Tibial nerve (tissue), 3 donors: ENCODE measurements around the gene ATP5ME.

Source experiments
- CTCF ChIP-seq, 5 experiments: fragments of 200-600 bp in 3 of 5; fragments of 450-650 bp in 2 of 5; sonication (generic) in 3 of 5; IDR thresholded peaks; one replicate each; pipeline ENCODE4 v1.5.1; 2016 to 2019; ENCODE audit warnings: antibody characterized with exemption in 5 of 5, mild to moderate bottlenecking in 3 of 5, moderate library complexity in 2 of 5
- POLR2A ChIP-seq, 2 donors: fragments of 450-650 bp; IDR thresholded peaks; one replicate each; pipeline ENCODE4 v1.6.1; 2017; ENCODE audit warnings: antibody characterized with exemption in 2 of 2, mild to moderate bottlenecking in 2 of 2, moderate library complexity in 2 of 2

DNA sequence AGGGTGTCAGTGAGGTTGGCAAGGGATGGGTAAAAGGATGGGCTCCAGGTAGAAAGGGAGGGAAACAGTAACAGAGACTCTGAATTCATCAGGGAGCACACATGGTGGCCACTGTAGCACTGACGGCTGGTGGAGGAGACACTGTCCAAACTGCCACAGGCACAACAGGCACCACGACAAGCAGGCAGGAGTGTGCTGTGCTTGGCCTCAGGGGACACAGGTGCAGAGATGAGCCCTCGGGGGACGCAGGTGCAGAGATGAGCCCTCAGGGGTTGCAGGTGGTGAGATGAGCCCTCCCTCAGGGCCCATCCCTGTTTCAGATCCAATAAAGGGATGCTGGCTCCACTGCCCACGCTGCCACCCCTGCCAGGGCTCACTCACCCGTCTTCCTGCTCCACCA lies 41.1 kb downstream of the ATP5ME start:
- TF ChIP-seq CTCF (IDR thresholded peaks at IDR 0.05) (no peak), POLR2A (IDR thresholded peaks at IDR 0.05) (no peak)
